Jurkat, Clone E6-1 (cell line): ENCODE measurements around the gene CDC42BPB.

Source experiments
- DNase-seq: peaks from one replicate; pipeline ENCODE4 v3.0.0-alpha.2; 2011; ENCODE audit warnings: low read depth, low spot score
- H3K4me3 ChIP-seq: 2 replicates; pipeline ENCODE4 v1.5.1; 2011; ENCODE audit warnings: mild to moderate bottlenecking, low read length, control low read depth, moderate library complexity

CDC42BPB gene

DNA sequence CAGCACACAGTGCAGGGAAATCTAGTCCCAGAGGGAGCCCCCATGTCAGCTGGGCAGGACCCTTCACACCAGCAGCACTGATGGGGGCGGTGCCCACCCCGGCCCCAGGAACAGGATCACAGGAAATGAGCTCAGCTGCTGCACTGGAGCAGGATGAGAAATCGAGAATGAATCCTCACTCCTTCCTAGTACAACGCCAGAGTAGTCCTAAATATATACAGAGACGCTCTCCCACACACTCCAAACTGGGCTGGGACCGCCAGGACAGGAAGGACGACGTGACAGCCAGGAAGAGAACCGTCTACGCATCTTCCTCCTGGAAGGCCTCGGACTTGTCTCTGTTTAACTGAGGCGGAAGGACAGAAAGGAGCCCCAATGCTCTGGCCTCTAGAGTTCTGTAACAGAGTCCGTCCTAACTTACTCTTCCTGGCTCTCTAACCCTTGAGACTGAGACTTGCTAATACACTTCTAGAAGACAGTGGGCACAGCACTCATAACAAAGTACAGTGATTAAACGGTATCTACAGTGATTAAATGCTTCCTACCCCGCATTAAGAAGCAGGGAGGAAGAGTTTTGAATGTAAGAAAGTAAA is 33.4 kb downstream of the CDC42BPB start:
- H3K4me3 ChIP-seq: no peak overlapping the region
- DNase-seq: no peak

DNA sequence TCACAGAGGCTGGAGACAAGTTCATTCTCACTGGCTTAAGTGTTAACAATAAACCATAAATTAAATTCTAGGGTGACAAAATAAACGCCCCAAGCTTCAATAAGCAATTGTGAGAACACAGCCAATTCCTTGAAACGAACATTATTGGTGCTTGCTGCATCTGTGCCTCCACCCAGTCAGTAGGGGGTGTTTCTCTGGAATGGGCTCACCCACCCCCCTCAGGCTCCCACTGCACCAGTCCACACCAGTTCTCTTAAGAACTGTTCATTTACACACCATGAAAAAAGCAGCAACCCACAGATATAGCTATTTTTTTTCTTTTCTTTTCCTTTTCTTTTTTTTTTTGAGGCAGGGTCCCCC is 34.7 kb downstream of the CDC42BPB start:
- no peak overlapping the region for H3K4me3 ChIP-seq
- no peak for DNase-seq

DNA sequence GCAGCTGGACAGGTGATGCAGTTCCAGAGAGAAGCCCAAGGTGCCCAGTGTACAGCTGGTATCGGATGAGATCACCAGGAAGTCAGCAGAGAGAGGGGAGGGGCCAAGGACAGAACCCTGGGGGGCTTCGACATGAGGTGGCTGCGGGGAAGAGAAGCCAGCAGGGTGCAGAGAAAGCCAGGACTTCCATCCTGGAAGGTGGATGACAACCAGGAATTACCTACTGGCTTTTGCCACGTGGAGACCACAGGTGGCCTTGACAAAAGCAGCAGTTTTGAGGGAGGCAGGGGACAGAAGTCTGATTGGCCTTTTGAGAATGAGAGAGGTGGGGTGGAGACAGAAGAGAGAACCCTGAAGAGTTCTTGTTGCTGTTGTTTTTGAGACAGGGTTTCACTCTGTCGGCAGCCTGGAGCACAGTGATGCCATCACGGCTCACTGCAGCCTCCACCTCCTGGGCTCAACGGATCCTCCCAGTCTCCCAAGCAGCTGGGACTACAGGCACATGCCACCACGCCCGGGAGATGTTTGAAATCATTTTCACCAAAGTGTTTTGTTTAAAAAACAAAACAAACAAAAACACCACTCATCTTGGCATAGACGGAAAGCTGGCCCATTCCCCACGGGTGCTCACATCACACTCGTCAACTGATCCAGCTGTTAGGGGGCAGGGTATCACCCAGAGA is 35.2 kb downstream of the CDC42BPB start:
- H3K4me3 ChIP-seq: no peak overlapping the region
- DNase-seq: no peak

DNA sequence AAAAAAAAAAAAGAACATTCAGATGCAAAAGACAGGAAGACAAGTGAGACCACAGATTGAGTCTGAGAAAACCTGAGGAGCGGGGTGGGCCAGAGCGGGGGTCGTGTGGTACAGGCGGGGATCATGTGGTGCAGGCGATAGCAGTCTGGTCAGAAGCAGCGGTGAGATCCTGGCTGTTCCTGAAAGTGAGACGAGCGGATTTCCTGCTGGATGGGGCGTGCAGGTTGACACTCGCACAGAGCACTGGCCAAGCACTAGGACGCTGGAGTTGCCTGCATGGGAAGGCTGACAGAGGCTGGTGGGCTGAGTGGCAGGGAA is 35.7 kb downstream of the CDC42BPB start:
- no peak overlapping the region for H3K4me3 ChIP-seq
- peak; percentile 5 for DNase-seq

DNA sequence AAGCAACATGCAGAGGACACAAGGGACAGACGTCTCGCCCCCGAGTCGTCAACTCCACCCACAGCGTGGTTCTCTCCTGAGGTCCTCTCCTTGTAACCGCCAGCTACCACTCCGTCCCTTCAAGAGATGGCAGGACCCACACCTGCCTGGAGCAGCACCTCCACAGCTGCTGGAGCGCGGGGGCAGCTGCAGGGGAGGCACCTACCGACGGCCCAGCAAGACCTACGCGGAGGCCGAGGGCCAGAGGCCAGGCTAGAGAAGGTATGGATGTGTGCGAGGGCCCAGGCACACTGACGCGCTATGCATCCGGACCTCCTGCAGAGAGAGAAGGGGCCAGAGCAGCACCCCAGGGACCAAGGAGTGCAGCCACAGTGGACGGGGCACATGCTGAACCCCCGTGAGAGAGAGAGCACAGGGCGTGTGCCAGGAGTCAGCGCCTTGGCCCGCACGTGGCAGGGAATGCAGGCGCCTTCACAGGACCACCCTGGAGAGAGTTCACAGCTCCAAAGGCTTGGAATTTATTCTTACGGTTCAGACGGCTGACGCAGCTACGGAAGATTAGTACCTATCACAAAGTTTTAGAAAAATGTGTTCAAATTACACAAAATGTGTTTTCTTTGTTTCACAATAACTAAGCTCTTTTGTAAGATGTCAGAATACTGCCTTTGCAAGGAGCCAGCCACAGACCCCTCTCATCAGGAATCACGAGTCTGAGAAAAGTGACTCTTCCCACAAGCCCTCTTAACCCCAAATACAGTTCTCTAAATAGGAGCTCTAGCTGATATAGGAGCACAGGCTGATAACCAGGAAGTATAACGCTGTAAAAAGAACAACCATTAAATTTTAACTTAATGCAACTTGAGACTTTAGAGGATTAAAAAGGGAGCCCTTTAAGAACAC is 36.8 kb downstream of the CDC42BPB start:
- no peak for DNase-seq
- no peak overlapping the region for H3K4me3 ChIP-seq

DNA sequence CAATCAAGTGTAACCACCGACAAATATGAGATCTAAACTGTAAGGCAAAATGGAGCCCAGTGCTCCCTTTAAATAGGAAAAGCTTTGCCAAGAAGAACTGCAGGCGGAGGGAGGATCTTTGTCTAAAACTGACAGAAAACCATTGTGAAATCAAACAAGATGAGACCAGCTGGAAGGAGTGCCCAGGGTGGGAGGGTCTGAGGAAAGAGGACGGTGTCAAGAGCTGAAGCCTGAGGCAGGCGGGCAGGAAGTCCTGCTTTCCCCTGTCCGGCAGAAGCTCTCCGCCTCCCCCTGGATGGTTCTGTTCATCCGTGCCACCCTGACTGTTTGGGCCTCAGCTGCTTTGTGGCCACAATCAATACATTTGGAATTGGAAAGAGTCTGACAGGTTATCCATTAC is 37.5 kb downstream of the CDC42BPB start:
- no peak overlapping the region for H3K4me3 ChIP-seq

DNA sequence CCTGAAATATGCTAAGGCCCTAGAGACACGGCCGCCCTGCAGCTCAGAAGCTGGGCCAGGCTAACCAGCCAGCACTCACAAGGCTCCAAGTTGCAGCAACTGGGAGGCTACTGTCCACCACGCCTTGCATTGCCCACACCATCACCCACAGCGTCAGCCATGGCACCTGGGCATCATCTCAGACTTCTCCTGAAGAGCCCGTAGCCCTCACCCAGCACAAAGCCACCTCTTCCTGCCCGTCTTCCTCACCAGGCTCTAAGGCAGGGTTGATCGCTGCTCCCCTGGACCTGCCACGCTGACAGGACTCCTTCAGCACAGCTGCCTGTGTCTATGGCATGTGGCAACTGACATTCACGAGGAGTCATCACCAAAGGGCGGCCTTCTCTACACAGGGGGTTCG is 38.1 kb downstream of the CDC42BPB start:
- no peak overlapping the region for H3K4me3 ChIP-seq
- DNase-seq: no peak

More for the DNA sequence above, 37.5 kb downstream of the CDC42BPB start:
- DNase-seq: no peak

DNA sequence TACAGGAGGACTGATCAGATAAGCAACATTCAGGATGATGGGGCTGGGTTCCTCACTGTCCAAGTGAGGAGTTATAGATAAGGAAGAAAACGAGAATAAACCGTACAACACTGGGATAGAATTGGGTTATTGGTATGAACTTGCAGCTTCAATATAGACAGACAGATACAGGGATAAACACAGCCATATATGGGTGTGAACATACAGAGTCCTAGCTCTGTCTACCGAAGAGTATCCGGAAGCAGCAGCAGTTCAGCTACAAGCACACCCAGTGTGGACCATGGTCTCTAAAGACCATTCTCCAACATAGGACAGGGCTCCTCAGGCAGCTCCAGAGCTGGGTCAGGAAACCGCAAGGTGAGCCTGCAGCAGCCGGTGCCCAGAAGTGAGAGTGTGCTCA is 40.8 kb downstream of the CDC42BPB start:
- DNase-seq: no peak
- no peak overlapping the region for H3K4me3 ChIP-seq

DNA sequence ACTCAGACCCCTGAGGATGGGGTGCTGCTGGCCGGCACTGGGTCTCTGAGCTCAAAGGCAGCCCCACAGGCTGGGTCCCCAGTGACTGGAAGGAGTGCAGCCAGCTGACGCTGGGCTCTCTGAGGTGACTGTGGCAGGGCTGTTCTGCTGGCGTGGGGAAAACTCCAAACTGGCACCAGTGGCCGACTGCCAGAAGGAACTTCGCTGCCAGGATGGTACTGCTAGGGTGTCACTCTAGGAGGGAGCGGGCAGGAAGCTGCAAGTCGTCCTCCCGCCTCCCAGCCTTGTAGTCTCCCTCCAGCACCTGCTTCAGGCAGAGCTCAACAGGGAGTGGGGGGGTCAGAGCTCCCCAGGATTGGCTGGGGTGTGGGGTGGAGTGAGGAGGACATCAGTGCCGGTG is 41.3 kb downstream of the CDC42BPB start:
- no peak overlapping the region for H3K4me3 ChIP-seq
- DNase-seq: no peak

DNA sequence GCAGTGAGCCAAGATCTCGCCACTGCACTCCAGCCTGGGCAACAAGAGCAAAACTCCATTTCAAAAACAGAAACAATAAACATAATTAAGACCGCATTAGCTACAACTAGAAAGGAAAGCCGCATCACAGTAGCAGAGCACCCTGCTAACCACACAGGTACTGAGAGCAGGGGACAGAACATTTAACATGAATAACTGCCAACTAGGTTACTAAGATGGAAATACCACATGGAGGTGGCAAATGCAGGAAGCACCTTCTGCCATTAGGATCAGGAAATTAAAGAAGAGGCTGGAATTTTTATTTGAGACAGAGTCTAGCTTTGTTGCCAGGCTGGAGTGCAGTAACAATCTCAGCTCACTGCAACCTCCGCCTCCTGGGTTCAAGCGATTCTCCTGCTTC is 41.9 kb downstream of the CDC42BPB start:
- no peak overlapping the region for H3K4me3 ChIP-seq

DNA sequence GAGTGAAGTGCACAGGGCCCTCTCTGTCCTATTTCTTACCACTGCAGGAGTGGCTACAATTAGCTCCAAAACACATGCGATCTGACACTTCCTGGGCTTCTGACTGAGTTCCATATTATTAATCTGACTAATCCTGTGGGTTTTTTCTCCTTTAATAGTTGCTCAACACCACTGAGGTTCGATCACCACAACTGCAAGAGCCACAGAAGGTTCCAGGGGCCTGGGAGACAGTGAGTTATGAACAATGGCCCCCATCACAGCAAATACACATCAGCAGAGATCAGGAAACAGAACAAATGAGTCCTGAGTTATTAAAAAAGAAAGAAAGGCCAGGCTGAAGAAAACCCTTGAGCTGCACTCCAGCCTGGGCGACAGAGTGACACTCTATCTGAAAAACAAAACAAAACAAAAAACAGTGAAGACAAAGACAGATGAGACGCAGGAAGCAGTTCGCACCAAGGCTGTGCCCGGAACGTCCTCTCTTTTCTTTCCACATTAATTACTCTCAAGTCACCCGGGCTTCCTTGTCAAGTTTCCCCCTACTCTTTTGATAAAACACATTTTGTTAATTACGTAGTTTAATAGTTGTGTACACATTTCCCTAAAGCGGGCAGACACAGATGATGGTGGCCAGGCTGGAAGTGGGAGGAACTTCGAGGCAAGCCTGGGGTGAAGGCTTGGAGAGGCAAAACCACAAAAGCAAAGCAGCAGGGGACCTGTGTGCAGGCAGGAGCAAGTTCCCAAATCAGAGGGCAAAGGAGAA is 42.7 kb downstream of the CDC42BPB start:
- no peak for DNase-seq
- no peak overlapping the region for H3K4me3 ChIP-seq

More for the DNA sequence above, 41.9 kb downstream of the CDC42BPB start:
- DNase-seq: no peak

DNA sequence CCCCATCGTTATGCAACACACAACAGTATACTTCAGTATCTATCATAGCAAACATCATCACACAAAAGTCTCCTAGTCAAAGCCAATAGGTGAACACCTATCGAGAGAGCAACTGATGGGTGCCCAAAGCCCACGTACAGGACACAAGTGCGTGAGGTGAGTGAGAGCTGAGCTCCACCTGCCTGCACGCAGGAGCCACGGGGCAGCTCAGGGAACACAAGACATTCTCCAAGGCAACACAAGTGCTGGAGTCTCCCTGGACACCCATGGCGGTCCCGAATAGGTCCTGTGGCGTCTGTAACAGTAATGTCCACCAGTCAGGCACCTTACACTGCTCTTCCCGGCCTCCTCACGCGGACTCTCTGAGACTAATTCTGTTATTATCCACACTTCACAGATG is 44.3 kb downstream of the CDC42BPB start:
- H3K4me3 ChIP-seq: no peak overlapping the region
- no peak for DNase-seq

DNA sequence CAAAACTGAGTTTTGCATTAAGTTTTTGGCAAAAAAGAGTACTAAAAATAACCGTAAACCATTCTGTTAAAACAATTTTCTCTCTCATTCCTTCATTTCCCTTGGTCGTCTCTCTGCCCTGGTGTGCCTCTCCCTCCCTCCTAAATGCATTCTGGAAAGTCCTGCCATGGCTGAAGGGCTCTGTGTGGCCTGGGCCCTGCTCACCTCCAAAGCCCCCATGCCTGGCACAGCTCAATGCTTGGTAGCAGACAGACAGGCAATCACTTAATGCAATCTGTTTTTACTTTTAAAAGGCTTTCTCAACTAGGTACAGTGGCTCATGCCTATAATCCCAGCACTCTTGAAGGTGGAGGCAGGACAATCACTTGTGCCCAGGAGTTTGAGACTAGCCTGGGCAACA is 47.8 kb downstream of the CDC42BPB start:
- no peak overlapping the region for H3K4me3 ChIP-seq
- DNase-seq: no peak

DNA sequence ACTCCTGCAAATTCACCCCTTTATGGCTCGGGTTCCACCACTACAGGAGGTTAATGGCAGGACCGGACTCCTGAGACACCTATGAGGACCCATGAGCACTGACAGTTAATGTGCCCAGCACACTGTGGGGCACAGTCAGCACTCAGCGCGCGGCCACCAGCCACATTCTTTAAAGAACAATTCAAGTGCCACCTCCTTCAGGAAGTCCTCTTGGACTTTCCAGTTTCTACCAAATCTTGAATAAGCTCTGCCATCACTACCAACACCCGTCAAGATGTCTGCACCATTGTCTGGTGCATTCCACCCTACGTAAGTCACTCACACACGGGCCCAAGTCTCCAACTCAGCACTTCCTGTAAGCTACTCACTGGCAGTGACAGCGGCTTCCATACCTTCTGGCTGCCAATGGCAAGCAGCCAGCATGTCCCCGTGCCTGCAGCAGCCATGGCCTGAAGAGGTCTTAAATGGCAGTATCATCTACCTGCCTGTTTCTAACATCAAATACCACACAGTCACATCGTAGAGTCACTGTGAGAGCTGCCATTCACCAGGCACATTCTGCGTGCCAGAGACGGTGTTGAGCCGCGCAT is 48.5 kb downstream of the CDC42BPB start:
- peak; percentile 5 for DNase-seq
- no peak overlapping the region for H3K4me3 ChIP-seq

DNA sequence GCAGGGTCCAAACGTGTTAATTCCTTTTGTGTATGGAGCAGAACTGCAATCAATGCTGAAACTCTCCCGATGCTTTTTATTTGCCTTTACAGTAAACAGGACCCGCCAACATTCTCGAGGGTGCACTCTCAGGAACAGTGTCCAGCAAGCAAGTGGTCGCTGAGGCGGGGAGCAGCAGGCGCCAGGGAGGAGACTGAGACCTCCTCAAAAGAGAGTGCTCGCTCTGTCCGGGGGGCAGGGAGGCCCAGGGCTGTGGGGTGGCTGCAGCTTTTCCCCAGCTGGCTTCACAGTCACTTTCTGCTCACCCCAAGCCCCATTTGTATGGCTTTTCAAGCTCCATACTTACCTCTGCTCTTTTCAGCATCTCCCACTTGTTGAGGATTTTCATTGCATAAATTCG is 49.2 kb downstream of the CDC42BPB start:
- no peak for DNase-seq
- H3K4me3 ChIP-seq: no peak overlapping the region

DNA sequence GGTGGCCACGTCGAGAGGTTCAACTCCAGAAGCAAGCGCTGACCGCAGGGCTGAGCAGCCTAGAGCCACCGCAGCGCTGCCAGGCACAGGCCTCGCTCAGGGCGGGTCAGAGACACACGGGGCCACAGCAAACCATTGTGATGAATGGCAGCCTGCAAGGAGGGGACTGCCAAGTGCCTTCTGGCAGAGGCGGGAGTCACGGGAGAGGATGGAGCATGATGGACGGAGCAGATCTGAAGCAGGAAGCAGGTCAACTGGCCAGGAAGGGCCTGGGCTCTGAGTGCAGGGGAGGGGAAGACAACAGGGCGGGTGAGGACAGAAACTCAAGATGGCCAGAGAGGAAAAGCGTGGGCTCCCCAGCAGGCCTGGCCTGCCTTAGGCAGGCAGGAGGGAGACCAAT is 49.8 kb downstream of the CDC42BPB start:
- DNase-seq: no peak
- H3K4me3 ChIP-seq: no peak overlapping the region

DNA sequence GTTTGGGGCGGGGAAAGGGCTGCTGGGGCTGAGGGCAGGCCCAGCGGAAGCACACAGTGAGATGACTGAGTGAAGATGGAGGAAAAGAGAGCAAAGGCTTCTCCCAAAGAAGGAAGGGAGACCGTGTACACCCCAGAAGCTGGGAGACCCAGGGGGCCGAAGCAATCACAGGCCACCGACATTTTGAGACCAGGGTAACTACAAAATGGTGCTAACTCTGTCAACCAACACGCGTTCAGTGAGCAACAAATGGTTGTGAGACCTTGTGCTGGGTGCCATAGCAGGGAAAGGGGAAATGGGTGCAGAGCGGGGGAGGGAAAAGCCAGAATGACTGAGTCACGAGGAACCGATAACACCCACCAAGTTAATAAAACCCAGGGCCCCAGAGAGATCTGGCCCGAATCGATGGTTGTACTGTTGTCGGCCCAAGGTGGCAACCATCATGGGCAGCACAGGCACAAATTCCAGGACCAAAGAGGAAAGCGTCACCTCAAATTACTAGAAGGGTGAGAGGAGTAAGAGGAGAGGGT is 50.3 kb downstream of the CDC42BPB start:
- no peak overlapping the region for H3K4me3 ChIP-seq
- no peak for DNase-seq

DNA sequence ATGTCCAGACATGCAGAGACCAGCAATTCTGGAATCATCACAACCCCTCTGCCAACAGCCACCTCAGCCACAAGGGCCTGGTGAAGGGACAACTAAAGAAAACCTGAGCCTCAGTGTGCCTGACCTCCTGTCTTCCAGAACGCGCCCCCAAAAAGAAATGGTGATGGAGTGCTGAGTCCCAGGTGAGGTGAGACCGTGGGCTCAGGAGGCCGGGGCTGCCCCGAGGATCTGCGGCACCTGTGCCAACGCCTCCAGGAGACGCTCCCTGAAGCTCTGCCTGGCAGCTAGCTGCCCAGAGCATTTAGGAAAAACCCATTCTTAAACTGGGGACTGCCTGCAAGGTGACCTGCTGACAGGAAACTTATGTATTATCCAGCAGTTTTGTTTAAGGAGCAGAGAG is 51.2 kb downstream of the CDC42BPB start:
- no peak overlapping the region for H3K4me3 ChIP-seq
- no peak for DNase-seq

DNA sequence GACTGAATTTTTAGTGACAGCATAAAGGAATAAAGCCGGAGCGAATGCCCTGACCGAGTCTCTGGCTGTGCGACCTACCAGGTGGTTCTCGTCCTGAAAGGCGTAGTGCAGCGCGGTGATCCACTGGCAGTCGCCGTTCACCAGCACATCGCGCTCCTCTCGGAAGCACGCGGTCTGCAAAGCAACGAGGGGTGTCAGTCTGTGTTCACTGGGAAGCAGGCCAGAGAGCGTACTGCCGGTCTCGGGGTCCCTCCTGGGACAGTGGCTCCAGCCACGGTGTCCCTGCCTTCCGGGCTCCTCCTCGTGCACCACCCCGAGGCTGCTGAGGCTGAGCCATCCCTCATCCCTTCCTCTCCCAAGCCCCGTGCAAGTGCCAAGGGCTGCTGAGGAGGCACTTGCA is 53.5 kb downstream of the CDC42BPB start:
- DNase-seq: no peak
- H3K4me3 ChIP-seq: no peak overlapping the region
